GM21723 (cell line): ENCODE measurements around the gene HSD17B13.

Source experiments
- ATAC-seq: cut with Tn5 transposase; IDR thresholded peaks from one replicate; pipeline ENCODE4 v1.9.1; 2021; ENCODE audit warnings: mild to moderate bottlenecking, moderate library complexity; ENCODE audit not compliant: unreplicated experiment

HSD17B13 gene

DNA sequence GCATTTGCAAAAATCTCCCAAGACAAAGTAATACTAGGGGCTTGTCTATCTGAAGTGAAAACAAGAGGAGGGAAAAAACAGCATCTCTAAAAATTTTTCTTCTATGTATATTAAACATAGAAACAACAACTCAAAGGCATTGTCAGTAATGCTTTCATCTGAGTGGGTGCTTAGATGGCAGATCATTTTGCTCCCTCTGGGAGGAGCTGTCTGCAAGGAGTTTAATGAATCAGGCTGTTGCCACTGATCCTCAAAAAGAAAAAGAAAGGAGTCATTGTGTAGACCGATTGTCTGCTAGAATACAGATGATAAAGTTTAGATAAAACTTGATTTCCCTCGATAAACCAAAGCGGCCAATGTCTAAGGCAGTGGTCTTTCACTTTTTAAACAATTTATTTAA lies 52.5 kb downstream of the HSD17B13 start:
- no peak for ATAC-seq

DNA sequence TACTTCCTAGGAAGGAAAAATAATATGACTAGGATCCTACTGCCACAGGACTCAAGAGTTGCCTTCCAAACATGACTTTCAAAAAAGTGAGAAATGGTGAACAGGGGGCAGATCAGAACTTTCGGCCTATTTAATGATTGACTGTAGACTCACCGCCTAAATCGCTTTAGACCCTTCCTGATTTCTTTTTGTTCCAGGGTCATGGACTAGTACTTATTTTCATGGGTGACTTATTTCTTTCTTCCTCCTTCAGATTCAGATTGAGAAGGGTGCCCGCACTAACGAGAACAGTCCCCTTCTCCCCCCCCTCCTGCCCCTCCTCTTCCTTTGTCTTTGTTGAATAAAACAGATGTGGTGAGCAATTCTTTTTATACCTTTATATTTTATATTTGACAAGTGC lies 54.3 kb downstream of the HSD17B13 start:
- ATAC-seq = no peak

DNA sequence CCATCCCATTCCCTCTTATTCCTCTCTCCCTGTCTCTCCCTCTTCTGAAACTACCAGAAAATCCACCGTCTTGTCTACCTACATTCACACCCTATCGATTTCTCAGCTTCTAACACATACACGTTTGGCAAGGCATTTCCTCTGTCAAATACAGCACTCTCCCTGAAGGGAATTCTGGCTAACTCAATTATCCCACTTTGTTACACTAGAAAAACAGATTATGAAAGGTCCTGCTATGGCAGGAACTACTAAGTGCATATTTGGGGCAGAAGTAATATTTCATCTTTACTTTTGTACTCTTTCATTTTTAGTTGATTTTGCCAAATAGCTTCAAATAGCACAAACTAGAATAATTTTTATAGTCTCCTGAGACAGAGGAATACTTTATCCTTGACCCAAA lies 55.7 kb downstream of the HSD17B13 start:
- ATAC-seq = no peak

DNA sequence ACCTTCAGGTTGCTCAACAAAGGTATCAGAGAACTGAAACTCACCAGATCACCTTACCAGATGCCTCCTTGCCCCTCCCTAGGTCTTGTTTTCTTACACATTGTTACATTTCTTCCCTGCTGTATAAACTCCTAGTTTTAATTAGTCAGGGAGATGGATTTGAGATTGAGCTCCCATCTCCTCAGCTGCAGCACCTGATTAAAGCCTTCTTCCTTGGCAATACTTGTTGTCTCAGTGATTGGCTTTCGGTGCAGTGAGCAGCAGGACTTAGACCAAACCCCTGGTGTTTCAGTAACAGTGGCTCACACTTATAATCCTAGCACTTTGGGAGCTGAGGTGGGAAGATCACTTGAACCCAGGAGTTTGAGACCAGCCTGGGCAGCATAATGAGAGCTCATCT lies 59.8 kb downstream of the HSD17B13 start:
- ATAC-seq = no peak

DNA sequence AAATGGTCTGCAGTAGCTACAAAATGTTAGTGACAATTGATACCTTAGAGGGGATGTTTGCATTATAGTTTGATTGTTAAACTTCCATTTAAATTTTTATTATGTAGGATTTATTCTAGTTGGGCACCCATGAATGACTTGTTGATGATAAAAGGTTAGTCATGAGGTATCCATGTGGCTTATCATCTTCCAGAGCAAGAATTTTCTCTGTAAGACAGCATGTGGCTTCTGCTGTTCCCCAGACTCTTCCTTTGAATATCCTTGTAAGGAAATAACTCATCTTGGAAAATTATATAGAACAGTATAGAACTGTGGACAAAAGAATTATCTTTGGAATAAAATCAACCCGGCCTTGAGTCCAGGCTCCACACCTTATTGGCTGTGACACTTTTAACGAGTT lies 62.2 kb downstream of the HSD17B13 start:
- ATAC-seq = no peak

GRCh38 chr4:87258677-87259076 lies 64.0 kb downstream of the HSD17B13 start:
- ATAC-seq = no peak

DNA sequence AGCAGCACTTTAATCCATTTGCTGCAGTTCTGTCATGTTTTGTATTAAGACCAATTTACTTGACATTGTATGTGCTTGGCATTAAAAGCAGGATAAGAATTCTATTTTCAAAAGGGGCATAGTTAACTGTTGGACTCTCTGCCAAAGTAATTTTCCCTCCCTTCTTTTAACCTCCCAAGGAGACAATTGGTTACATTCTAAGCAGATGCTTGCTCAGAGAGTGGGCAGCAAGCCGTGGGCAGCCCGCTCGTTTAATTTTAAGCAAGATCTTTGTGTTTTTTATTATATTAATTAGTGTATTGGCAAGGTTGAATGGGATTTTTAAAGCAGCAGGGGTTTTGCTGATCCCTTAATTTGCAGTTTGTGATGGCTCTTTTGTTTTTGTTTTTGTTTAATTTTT lies 65.2 kb downstream of the HSD17B13 start:
- no peak for ATAC-seq

- ATAC-seq = no peak
Observed at GRCh38 chr4:87255755-87256154, 66.9 kb downstream of the HSD17B13 start.
